ENCODE results near the gene ASB13. TPM values are rescaled to one million over a fixed set of nuclear protein-coding genes. Genes with fewer than 3 reads are reported as not detected.

ASB13 gene
- total RNA-seq, 1 donor from 2014 or later = 28.2 TPM

- H3K36me3 Mint-ChIP-seq = no peaks in the 10 kb centered on the region
- H3K27ac Mint-ChIP-seq = no peak overlapping the region
- no peaks in the 10 kb centered on the region for H3K9me3 Mint-ChIP-seq
- no peak for DNase-seq (ENCODE audit: extremely low spot score, unreplicated experiment)
- H3K4me1 Mint-ChIP-seq (ENCODE audit: unreplicated experiment) = peaks cover 7% of the 10 kb centered on the region
- H3K27me3 Mint-ChIP-seq = peaks cover 19% of the 10 kb centered on the region
- H3K4me3 Mint-ChIP-seq = no peak overlapping the region
- no peak for TF ChIP-seq CTCF (conservative IDR thresholded peaks at IDR 0.05)
These were observed 15.5 kb upstream of the ASB13 start for GRCh38 chr10:5681930-5682329.

- no peak overlapping the region for H3K27ac Mint-ChIP-seq
- TF ChIP-seq CTCF (conservative IDR thresholded peaks at IDR 0.05) = no peak
These were observed 13.2 kb upstream of the ASB13 start for GRCh38 chr10:5679606-5680005.

GRCh38 chr10:5679037-5679435 is 12.6 kb upstream of the ASB13 start:
- Mint-ChIP-seq H3K4me1 (ENCODE audit: unreplicated experiment) (no peaks in the 10 kb centered on the region), H3K9me3 (no peaks in the 10 kb centered on the region), H3K27me3 (peaks cover 19% of the 10 kb centered on the region), H3K27ac (no peak overlapping the region), H3K36me3 (no peaks in the 10 kb centered on the region), H3K4me3 (no peak overlapping the region)
- DNase-seq (ENCODE audit: extremely low spot score, unreplicated experiment) = no peak
- no peak for TF ChIP-seq CTCF (conservative IDR thresholded peaks at IDR 0.05)

More at GRCh38 chr10:5679606-5680005, 13.2 kb upstream of the ASB13 start:
- no peaks in the 10 kb centered on the region for H3K4me1 Mint-ChIP-seq (ENCODE audit: unreplicated experiment)
- H3K4me3 Mint-ChIP-seq = no peak overlapping the region
- H3K36me3 Mint-ChIP-seq = no peaks in the 10 kb centered on the region
- DNase-seq (ENCODE audit: extremely low spot score, unreplicated experiment) = no peak
- H3K27me3 Mint-ChIP-seq = peaks cover 19% of the 10 kb centered on the region
- H3K9me3 Mint-ChIP-seq = no peaks in the 10 kb centered on the region

GRCh38 chr10:5678397-5679036 is 12.1 kb upstream of the ASB13 start:
- DNase-seq (ENCODE audit: extremely low spot score, unreplicated experiment) = no peak
- Mint-ChIP-seq H3K4me1 (ENCODE audit: unreplicated experiment) (no peaks in the 10 kb centered on the region), H3K27ac (no peak overlapping the region), H3K4me3 (no peak overlapping the region), H3K9me3 (no peaks in the 10 kb centered on the region), H3K36me3 (no peaks in the 10 kb centered on the region), H3K27me3 (peaks cover 19% of the 10 kb centered on the region)
- no peak for TF ChIP-seq CTCF (conservative IDR thresholded peaks at IDR 0.05)

GRCh38 chr10:5670662-5671375 is 4.4 kb upstream of the ASB13 start:
- no peak for TF ChIP-seq CTCF (conservative IDR thresholded peaks at IDR 0.05)
- Mint-ChIP-seq H3K27me3 (peaks cover 5% of the 10 kb centered on the region), H3K36me3 (no peaks in the 10 kb centered on the region), H3K27ac (no peak overlapping the region), H3K4me3 (no peak overlapping the region), H3K4me1 (ENCODE audit: unreplicated experiment) (peaks cover 7% of the 10 kb centered on the region), H3K9me3 (no peaks in the 10 kb centered on the region)
- no peak for DNase-seq (ENCODE audit: extremely low spot score, unreplicated experiment)

Measured in type B pancreatic cell (in vitro differentiated cells).